Activated naive CD4-positive, alpha-beta T cell treated with anti-CD3 and anti-CD28 coated beads, Interleukin-2, amount 50 U/mL, for 72 hours (primary cell): ENCODE measurements around the gene BAHCC1. TPM values are rescaled to one million over a fixed set of nuclear protein-coding genes. Genes with fewer than 3 reads are reported as not detected.

Experiments
- ATAC-seq, 2 donors: fragments of 150-1000 bp; cut with Tn5 transposase; 2 replicates each; pipeline ENCODE4 v1.10.0; 2021; ENCODE audit warnings: mild to moderate bottlenecking in 2 of 2, moderate library complexity in 2 of 2
- DNase-seq, 2 donors: peaks; one replicate each; pipeline ENCODE4 v3.0.0; 2021 to 2022; ENCODE audit warnings: low spot score in 2 of 2
- H3K27ac Mint-ChIP-seq, 2 donors: one replicate each; pipeline ENCODE4 v1.8.0; 2022; ENCODE audit warnings: mild to moderate bottlenecking in 2 of 2, mixed read lengths in 2 of 2
- H3K36me3 Mint-ChIP-seq, 2 donors: one replicate each; pipeline ENCODE4 v1.8.0; 2022; ENCODE audit warnings: mixed read lengths in 2 of 2
- H3K9me3 Mint-ChIP-seq, 2 donors: one replicate each; pipeline ENCODE4 v1.8.0; 2022; ENCODE audit warnings: mixed read lengths in 2 of 2
- total RNA-seq, 2 donors: library from RNA; stranded (reverse); gene quantifications; one replicate each; pipeline ENCODE4 v1.2.3, GENCODE V29; 2022

BAHCC1 gene
- total RNA-seq, 2 donors from 2014 or later = 0.16 TPM; not detected in 1

- Mint-ChIP-seq H3K9me3 (no peaks in the 10 kb centered on the region), H3K36me3 (no peaks in the 10 kb centered on the region), H3K27ac (no peak overlapping the region)
- no peak for DNase-seq
- no peak for ATAC-seq
These were observed 18.4 kb downstream of the BAHCC1 start for GRCh38 chr17:81413497-81414135.

GRCh38 chr17:81414756-81415516 lies 19.7 kb downstream of the BAHCC1 start:
- DNase-seq (no peak), ATAC-seq (no peak)
- Mint-ChIP-seq H3K27ac (no peak overlapping the region), H3K9me3 (no peaks in the 10 kb centered on the region), H3K36me3 (no peaks in the 10 kb centered on the region)

- Mint-ChIP-seq H3K27ac (no peak overlapping the region), H3K36me3 (no peaks in the 10 kb centered on the region), H3K9me3 (no peaks in the 10 kb centered on the region)
- DNase-seq (no peak), ATAC-seq (no peak)
These were observed 20.4 kb downstream of the BAHCC1 start for GRCh38 chr17:81415681-81416080.

GRCh38 chr17:81416612-81417011 lies 21.4 kb downstream of the BAHCC1 start:
- ATAC-seq (no peak), DNase-seq (no peak)
- no peaks in the 10 kb centered on the region for H3K36me3 Mint-ChIP-seq
- H3K9me3 Mint-ChIP-seq = no peaks in the 10 kb centered on the region
- no peak overlapping the region for H3K27ac Mint-ChIP-seq

- no peak for ATAC-seq
- Mint-ChIP-seq H3K27ac (no peak overlapping the region), H3K9me3 (no peaks in the 10 kb centered on the region), H3K36me3 (no peaks in the 10 kb centered on the region)
- no peak for DNase-seq
These were observed 22.0 kb downstream of the BAHCC1 start for GRCh38 chr17:81417049-81417878.

GRCh38 chr17:81417879-81418709 lies 22.8 kb downstream of the BAHCC1 start:
- no peak for ATAC-seq
- H3K36me3 Mint-ChIP-seq = no peaks in the 10 kb centered on the region
- no peak overlapping the region for H3K27ac Mint-ChIP-seq

GRCh38 chr17:81418710-81419318 lies 23.6 kb downstream of the BAHCC1 start:
- ATAC-seq = no peak

More at GRCh38 chr17:81417879-81418709, 22.8 kb downstream of the BAHCC1 start:
- no peaks in the 10 kb centered on the region for H3K9me3 Mint-ChIP-seq
- no peak for DNase-seq

GRCh38 chr17:81419319-81419885 lies 24.1 kb downstream of the BAHCC1 start:
- Mint-ChIP-seq H3K27ac (no peak overlapping the region), H3K9me3 (no peaks in the 10 kb centered on the region), H3K36me3 (no peaks in the 10 kb centered on the region)
- no peak for DNase-seq
- ATAC-seq = no peak

More at GRCh38 chr17:81418710-81419318, 23.6 kb downstream of the BAHCC1 start:
- H3K36me3 Mint-ChIP-seq = no peaks in the 10 kb centered on the region
- no peaks in the 10 kb centered on the region for H3K9me3 Mint-ChIP-seq
- no peak for DNase-seq
- no peak overlapping the region for H3K27ac Mint-ChIP-seq

GRCh38 chr17:81419886-81420768 lies 24.9 kb downstream of the BAHCC1 start:
- H3K9me3 Mint-ChIP-seq = no peaks in the 10 kb centered on the region
- no peak for DNase-seq
- no peak for ATAC-seq
- no peaks in the 10 kb centered on the region for H3K36me3 Mint-ChIP-seq
- no peak overlapping the region for H3K27ac Mint-ChIP-seq

- no peaks in the 10 kb centered on the region for H3K36me3 Mint-ChIP-seq
- ATAC-seq (no peak), DNase-seq (no peak)
- no peaks in the 10 kb centered on the region for H3K9me3 Mint-ChIP-seq
- H3K27ac Mint-ChIP-seq = no peak overlapping the region
These were observed 25.7 kb downstream of the BAHCC1 start for GRCh38 chr17:81420769-81421462.

- ATAC-seq (no peak), DNase-seq (no peak)
- H3K9me3 Mint-ChIP-seq = no peaks in the 10 kb centered on the region
- H3K27ac Mint-ChIP-seq = no peak overlapping the region
- no peaks in the 10 kb centered on the region for H3K36me3 Mint-ChIP-seq
These were observed 27.8 kb downstream of the BAHCC1 start for GRCh38 chr17:81422776-81423697.

- H3K36me3 Mint-ChIP-seq = no peaks in the 10 kb centered on the region
These were observed 28.4 kb downstream of the BAHCC1 start for GRCh38 chr17:81423698-81424071.

GRCh38 chr17:81424151-81425017 lies 29.1 kb downstream of the BAHCC1 start:
- Mint-ChIP-seq H3K27ac (no peak overlapping the region), H3K36me3 (no peaks in the 10 kb centered on the region), H3K9me3 (no peaks in the 10 kb centered on the region)
- ATAC-seq = peak in 1 of 2 donors; percentile 44
- no peak for DNase-seq

More at GRCh38 chr17:81423698-81424071, 28.4 kb downstream of the BAHCC1 start:
- H3K9me3 Mint-ChIP-seq = no peaks in the 10 kb centered on the region
- DNase-seq = no peak
- no peak overlapping the region for H3K27ac Mint-ChIP-seq
- no peak for ATAC-seq
